H9 (cell line): Measurements from ENCODE around the gene EPYC. TPM values are rescaled to one million over a fixed set of nuclear protein-coding genes. Genes with fewer than 3 reads are reported as not detected.

ENCODE experiments used
- DNase-seq: peaks from one replicate; pipeline ENCODE4 v3.0.0-alpha.2; 2017
- H2AFZ ChIP-seq: one replicate; pipeline ENCODE4 v1.6.1; 2013; ENCODE audit warnings: mild to moderate bottlenecking, low read length, control low read depth, moderate library complexity
- H2AK5ac ChIP-seq: 2 replicates; pipeline ENCODE4 v1.6.1; 2013; ENCODE audit warnings: low read length, control low read depth, mixed read lengths; ENCODE audit not compliant: insufficient read length
- H2BK120ac ChIP-seq: one replicate; pipeline ENCODE4 v1.6.1; 2013; ENCODE audit warnings: low read depth, mild to moderate bottlenecking, low read length, control low read depth, inconsistent platforms; ENCODE audit not compliant: poor library complexity, severe bottlenecking
- H2BK12ac ChIP-seq: 2 replicates; pipeline ENCODE4 v1.6.1; 2013; ENCODE audit warnings: low read length, control low read depth, mixed read lengths, low read depth; ENCODE audit not compliant: insufficient read length
- H2BK15ac ChIP-seq: 2 replicates; pipeline ENCODE4 v1.6.1; 2013; ENCODE audit warnings: low read depth, low read length, control low read depth
- H2BK20ac ChIP-seq: one replicate; pipeline ENCODE4 v1.6.1; 2013; ENCODE audit warnings: low read depth, mild to moderate bottlenecking, low read length, control low read depth, inconsistent platforms; ENCODE audit not compliant: poor library complexity, severe bottlenecking
- H2BK5ac ChIP-seq: 2 replicates; pipeline ENCODE4 v1.6.1; 2013; ENCODE audit warnings: low read length, control low read depth, mixed read lengths; ENCODE audit not compliant: insufficient read length
- H3K14ac ChIP-seq: 2 replicates; pipeline ENCODE4 v1.6.1; 2013; ENCODE audit warnings: low read length, control low read depth; ENCODE audit not compliant: insufficient read depth
- H3K18ac ChIP-seq: 2 replicates; pipeline ENCODE4 v1.6.1; 2013; ENCODE audit warnings: low read depth, mild to moderate bottlenecking, mixed read lengths, low read length, control low read depth; ENCODE audit not compliant: insufficient read length
- H3K23ac ChIP-seq: 2 replicates; pipeline ENCODE4 v1.6.1; 2013; ENCODE audit warnings: low read length, control low read depth, mixed read lengths, low read depth; ENCODE audit not compliant: insufficient read length
- H3K23me2 ChIP-seq: 2 replicates; pipeline ENCODE4 v1.6.1; 2013; ENCODE audit warnings: low read depth, mild to moderate bottlenecking, mixed read lengths, low read length, control low read depth; ENCODE audit not compliant: insufficient read length, poor library complexity, severe bottlenecking
- H3K27ac ChIP-seq: 2 replicates; pipeline ENCODE4 v1.5.1; 2013; ENCODE audit warnings: low read length, control low read depth, mixed read lengths, low read depth; ENCODE audit not compliant: insufficient read length
- H3K27me3 ChIP-seq: 2 replicates; pipeline ENCODE4 v1.6.1; 2013; ENCODE audit warnings: low read length, control low read depth, inconsistent platforms; ENCODE audit not compliant: insufficient read depth
- H3K4ac ChIP-seq: 2 replicates; pipeline ENCODE4 v1.6.1; 2013; ENCODE audit warnings: low read depth, mild to moderate bottlenecking, control low read depth, inconsistent platforms, low read length, moderate library complexity
- H3K4me1 ChIP-seq: 2 replicates; pipeline ENCODE4 v1.6.1; 2013; ENCODE audit warnings: low read length, control low read depth, inconsistent platforms; ENCODE audit not compliant: insufficient read depth
- H3K4me2 ChIP-seq: 2 replicates; pipeline ENCODE4 v1.6.1; 2013; ENCODE audit warnings: low read length, control low read depth, mixed read lengths; ENCODE audit not compliant: insufficient read length, insufficient read depth
- H3K56ac ChIP-seq: 2 replicates; pipeline ENCODE4 v1.6.1; 2013; ENCODE audit warnings: low read depth, mild to moderate bottlenecking, mixed read lengths, low read length, control low read depth; ENCODE audit not compliant: insufficient read length
- H3K79me1 ChIP-seq: 2 replicates; pipeline ENCODE4 v1.6.1; 2013; ENCODE audit warnings: low read depth, mild to moderate bottlenecking, moderate library complexity, low read length, control low read depth, inconsistent platforms; ENCODE audit not compliant: insufficient read depth, poor library complexity, severe bottlenecking
- H3K79me2 ChIP-seq: 2 replicates; pipeline ENCODE4 v1.6.1; 2013; ENCODE audit warnings: low read length, control low read depth, inconsistent platforms; ENCODE audit not compliant: insufficient read depth
- H3K9ac ChIP-seq: 2 replicates; pipeline ENCODE4 v1.6.1; 2013; ENCODE audit warnings: low read length, control low read depth, mixed read lengths; ENCODE audit not compliant: insufficient read length; ENCODE audit errors: extremely low read depth
- H3K9me3 ChIP-seq: one replicate; pipeline ENCODE4 v1.6.1; 2013; ENCODE audit warnings: low read depth, low read length, inconsistent platforms; ENCODE audit not compliant: control insufficient read depth
- H3T11ph ChIP-seq: one replicate; pipeline ENCODE4 v1.6.1; 2013; ENCODE audit warnings: mild to moderate bottlenecking, low read length, control low read depth, inconsistent platforms
- H4K20me1 ChIP-seq: one replicate; pipeline ENCODE4 v1.6.1; 2013; ENCODE audit not compliant: control insufficient read depth, insufficient read length, insufficient read depth
- H4K5ac ChIP-seq: 2 replicates; pipeline ENCODE4 v1.6.1; 2013; ENCODE audit warnings: low read depth, mild to moderate bottlenecking, mixed read lengths, low read length, control low read depth; ENCODE audit not compliant: insufficient read length
- H4K8ac ChIP-seq: replicated peaks from 2 replicates; pipeline ENCODE4 v1.6.1; 2013; ENCODE audit warnings: low read length, control low read depth, mixed read lengths, low read depth; ENCODE audit not compliant: insufficient read length
- H4K91ac ChIP-seq: 2 replicates; pipeline ENCODE4 v1.6.1; 2013; ENCODE audit warnings: low read depth, mild to moderate bottlenecking, moderate library complexity, mixed read lengths, low read length, control low read depth; ENCODE audit not compliant: insufficient read length
- H3K27ac Mint-ChIP-seq, 3 experiments: 2 replicates in 2 of 3; 3 replicates in 1 of 3; pipeline ENCODE4 v1.8.0; 2020 to 2021; ENCODE audit warnings: mixed read lengths in 3 of 3, mild to moderate bottlenecking in 1 of 3, moderate library complexity in 1 of 3
- H3K27me3 Mint-ChIP-seq: 2 replicates; pipeline ENCODE4 v1.8.0; 2021; ENCODE audit warnings: low read depth, mild to moderate bottlenecking, moderate library complexity, mixed read lengths
- H3K36me3 Mint-ChIP-seq, 3 experiments: 2 replicates in 2 of 3; 3 replicates in 1 of 3; pipeline ENCODE4 v1.8.0; 2020 to 2021; ENCODE audit warnings: low read depth in 3 of 3, mixed read lengths in 3 of 3; ENCODE audit not compliant: insufficient read depth in 1 of 3
- H3K4me1 Mint-ChIP-seq, 2 experiments: 2 replicates each; pipeline ENCODE4 v1.8.0; 2020; ENCODE audit warnings: mixed read lengths in 2 of 2
- H3K4me3 Mint-ChIP-seq, 2 experiments: 2 replicates in 1 of 2; 3 replicates in 1 of 2; pipeline ENCODE4 v1.8.0; 2020 to 2021; ENCODE audit warnings: mild to moderate bottlenecking in 2 of 2, mixed read lengths in 2 of 2, moderate library complexity in 1 of 2
- H3K9me3 Mint-ChIP-seq, 2 experiments: 2 replicates in 1 of 2; 3 replicates in 1 of 2; pipeline ENCODE4 v1.8.0; 2020; ENCODE audit warnings: mild to moderate bottlenecking in 2 of 2, mixed read lengths in 2 of 2, moderate library complexity in 1 of 2
- WGBS: extraction: QIAGEN DNeasy Blood & Tissue Kit; methylation state at CpG from one replicate; pipeline ENCODE4 v1.1.7; 2013; ENCODE audit warnings: missing lambda C conversion rate, low lambda C conversion rate, mixed read lengths; ENCODE audit not compliant: insufficient read length; ENCODE audit errors: extremely low coverage; 5-methylcytosine and 5-hydroxymethylcytosine counted together
- total RNA-seq: library from RNA; stranded (reverse); gene quantifications from 2 replicates; pipeline ENCODE4 v1.2.1, GENCODE V29; 2021
- TF ChIP-seq, protein P1 (sequence below): fragments of 200-600 bp; sonication (generic); conservative IDR thresholded peaks from 3 replicates; pipeline ENCODE4 v1.8.0; 2021; ENCODE audit warnings: antibody characterized with exemption, mild to moderate bottlenecking

The EPYC gene
- total RNA-seq, 1 experiment from 2014 or later: not detected

DNA sequence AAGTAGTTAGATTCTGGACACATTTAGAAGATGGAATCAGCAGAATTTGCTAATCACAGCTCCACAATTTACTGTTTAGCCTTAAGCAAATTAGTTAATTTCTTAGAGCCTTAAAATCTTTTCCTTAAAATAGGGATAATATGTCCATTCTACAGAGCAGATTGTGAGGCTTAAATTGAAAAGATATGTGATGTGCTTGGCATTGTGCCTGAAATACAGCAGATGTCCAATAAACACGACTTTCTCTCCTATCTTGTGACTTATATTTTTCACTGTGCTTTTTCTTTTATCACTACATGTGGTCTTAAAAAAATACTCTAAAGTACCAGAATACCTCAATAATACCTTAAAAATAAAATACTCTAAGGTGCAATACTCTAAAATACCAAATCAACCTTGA, 80.4 kb downstream of the EPYC start:
- H2AK5ac ChIP-seq: no peak overlapping the region
- H3K79me1 ChIP-seq: no peaks in the 10 kb centered on the region
- no peak overlapping the region for H3K27ac ChIP-seq
- no peak overlapping the region for H3K18ac ChIP-seq
- H4K5ac ChIP-seq: no peak overlapping the region
- Mint-ChIP-seq H3K36me3 (peaks cover 2 to 7% (median 5%) of the 10 kb centered on the region in 3 experiments; a peak in 4 of 7 replicates), H3K27me3 (no peaks in the 10 kb centered on the region; the same call in 1 of the 2 replicates), H3K9me3 (peaks cover 6 to 11% of the 10 kb centered on the region in 2 experiments), H3K4me1 (no peaks in the 10 kb centered on the region), H3K4me3 (no peak overlapping the region), H3K27ac (no peak overlapping the region)
- no peak overlapping the region for H2BK15ac ChIP-seq
- WGBS: no CpG with 5 or more reads among the region's 1 CpG
- H4K8ac ChIP-seq: no peak overlapping the region
- TF ChIP-seq, protein P1, sequence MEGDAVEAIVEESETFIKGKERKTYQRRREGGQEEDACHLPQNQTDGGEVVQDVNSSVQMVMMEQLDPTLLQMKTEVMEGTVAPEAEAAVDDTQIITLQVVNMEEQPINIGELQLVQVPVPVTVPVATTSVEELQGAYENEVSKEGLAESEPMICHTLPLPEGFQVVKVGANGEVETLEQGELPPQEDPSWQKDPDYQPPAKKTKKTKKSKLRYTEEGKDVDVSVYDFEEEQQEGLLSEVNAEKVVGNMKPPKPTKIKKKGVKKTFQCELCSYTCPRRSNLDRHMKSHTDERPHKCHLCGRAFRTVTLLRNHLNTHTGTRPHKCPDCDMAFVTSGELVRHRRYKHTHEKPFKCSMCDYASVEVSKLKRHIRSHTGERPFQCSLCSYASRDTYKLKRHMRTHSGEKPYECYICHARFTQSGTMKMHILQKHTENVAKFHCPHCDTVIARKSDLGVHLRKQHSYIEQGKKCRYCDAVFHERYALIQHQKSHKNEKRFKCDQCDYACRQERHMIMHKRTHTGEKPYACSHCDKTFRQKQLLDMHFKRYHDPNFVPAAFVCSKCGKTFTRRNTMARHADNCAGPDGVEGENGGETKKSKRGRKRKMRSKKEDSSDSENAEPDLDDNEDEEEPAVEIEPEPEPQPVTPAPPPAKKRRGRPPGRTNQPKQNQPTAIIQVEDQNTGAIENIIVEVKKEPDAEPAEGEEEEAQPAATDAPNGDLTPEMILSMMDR: no peak
- H3K56ac ChIP-seq: no peak overlapping the region
- DNase-seq: no peak
- H3T11ph ChIP-seq: no peak overlapping the region
- no peak overlapping the region for H3K23ac ChIP-seq
- no peak overlapping the region for H3K14ac ChIP-seq
- no peaks in the 10 kb centered on the region for H3K79me2 ChIP-seq
- no peak overlapping the region for H2AFZ ChIP-seq
- H2BK12ac ChIP-seq: no peak overlapping the region
- no peaks in the 10 kb centered on the region for H3K27me3 ChIP-seq
- no peak overlapping the region for H2BK5ac ChIP-seq
- no peak overlapping the region for H2BK120ac ChIP-seq
- no peak overlapping the region for H2BK20ac ChIP-seq
- no peak overlapping the region for H3K9ac ChIP-seq
- no peak overlapping the region for H3K4ac ChIP-seq
- H3K23me2 ChIP-seq: no peaks in the 10 kb centered on the region
- H3K4me2 ChIP-seq: no peak overlapping the region
- H4K91ac ChIP-seq: no peak overlapping the region
- no peaks in the 10 kb centered on the region for H4K20me1 ChIP-seq
- H3K4me1 ChIP-seq: no peaks in the 10 kb centered on the region
- no peaks in the 10 kb centered on the region for H3K9me3 ChIP-seq
